Smooth muscle cell (in vitro differentiated cells): ENCODE measurements around the gene TMC8. TPM values are rescaled to one million over a fixed set of nuclear protein-coding genes. Genes with fewer than 3 reads are reported as not detected.
A peak's percentile ranks its signal among the peaks of the same experiment; 100 is the strongest.

Experiments
- DNase-seq: peaks from one replicate; lab custom pipeline; 2025; ENCODE audit not compliant: unreplicated experiment; lab: John Stamatoyannopoulos, UW
- H2AFZ ChIP-seq: fragments of 200-600 bp; sonication (generic); 2 replicates; pipeline ENCODE4 v1.6.0; 2016; ENCODE audit warnings: antibody characterized with exemption, low read depth, mild to moderate bottlenecking
- H3F3A ChIP-seq: fragments of 200-600 bp; sonication (generic); 2 replicates; pipeline ENCODE4 v1.6.0; 2017; ENCODE audit warnings: antibody characterized with exemption, low read depth
- H3K27ac ChIP-seq: fragments of 200-600 bp; sonication (generic); 2 replicates; pipeline ENCODE4 v1.5.1; 2016; ENCODE audit warnings: low read depth, mild to moderate bottlenecking
- H3K27me3 ChIP-seq: fragments of 200-600 bp; sonication (generic); 2 replicates; pipeline ENCODE4 v1.6.1; 2016; ENCODE audit warnings: low read depth, mild to moderate bottlenecking
- H3K36me3 ChIP-seq: fragments of 200-600 bp; sonication (generic); 2 replicates; pipeline ENCODE4 v1.5.1; 2016; ENCODE audit warnings: low read depth
- H3K4me1 ChIP-seq: fragments of 200-600 bp; sonication (generic); 2 replicates; pipeline ENCODE4 v1.5.1; 2016; ENCODE audit warnings: low read depth
- H3K4me2 ChIP-seq: fragments of 200-600 bp; sonication (generic); 2 replicates; pipeline ENCODE4 v1.6.0; 2016; ENCODE audit warnings: mild to moderate bottlenecking
- H3K4me3 ChIP-seq: fragments of 200-600 bp; sonication (generic); 2 replicates; pipeline ENCODE4 v1.5.1; 2016; ENCODE audit warnings: mild to moderate bottlenecking
- H3K79me2 ChIP-seq: fragments of 200-600 bp; sonication (generic); 2 replicates; pipeline ENCODE4 v1.6.0; 2016; ENCODE audit warnings: low read depth, mild to moderate bottlenecking
- H3K9ac ChIP-seq: fragments of 200-600 bp; sonication (generic); 2 replicates; pipeline ENCODE4 v1.6.0; 2016; ENCODE audit warnings: low read depth
- H3K9me3 ChIP-seq: fragments of 200-600 bp; sonication (generic); replicated peaks from 2 replicates; pipeline ENCODE4 v1.5.1; 2016; ENCODE audit warnings: low read depth
- H4K20me1 ChIP-seq: fragments of 200-600 bp; sonication (generic); 2 replicates; pipeline ENCODE4 v1.6.0; 2016; ENCODE audit warnings: low read depth
- CTCF ChIP-seq: fragments of 200-600 bp; sonication (generic); IDR thresholded peaks from 2 replicates; pipeline ENCODE4 v1.5.1; 2017; ENCODE audit warnings: borderline replicate concordance, mild to moderate bottlenecking, antibody characterized with exemption; ENCODE audit not compliant: insufficient read depth, poor library complexity, severe bottlenecking
- WGBS: methylation state at CpG from one replicate; pipeline ENCODE4 v1.1.7; 2016; ENCODE audit warnings: low lambda C conversion rate; 5-methylcytosine and 5-hydroxymethylcytosine counted together
- polyA plus RNA-seq: library from polyadenylated mRNA; unstranded; fragments of >200 nt; fragmentation: Nextera tagmentation; extraction: Ambion mirVana; gene quantifications from 2 replicates; pipeline ENCODE4 v1.2.1, GENCODE V29; 2016
- total RNA-seq: library from RNA; depleted of rRNA; stranded (reverse); fragments of >200 nt; gene quantifications from 2 replicates; pipeline ENCODE4 v1.2.3, GENCODE V29; 2014

TMC8 gene
- total and polyA plus RNA-seq, 2 experiments from 2014 or later: 0.27 to 0.38 TPM

- Histone ChIP-seq H3K36me3 (no peaks in the 10 kb centered on the region), H3K27ac (no peak overlapping the region), H2AFZ (no peak overlapping the region), H3K4me2 (no peak overlapping the region), H3K27me3 (no peaks in the 10 kb centered on the region), H3K4me3 (no peak overlapping the region), H3F3A (no peaks in the 10 kb centered on the region), H3K9ac (no peak overlapping the region), H3K79me2 (no peaks in the 10 kb centered on the region), H3K4me1 (no peaks in the 10 kb centered on the region), H4K20me1 (no peaks in the 10 kb centered on the region), H3K9me3 (no peaks in the 10 kb centered on the region)
- TF ChIP-seq CTCF: no peak
- 96% methylated on average over 19 of the region's 19 CpGs for WGBS
- no peak for DNase-seq
Observed at GRCh38 chr17:78111016-78111726, 19.4 kb upstream of the TMC8 start.

GRCh38 chr17:78111727-78112517 lies 18.6 kb upstream of the TMC8 start:
- H3K4me3 ChIP-seq: no peak overlapping the region
- no peak for DNase-seq
- no peak for TF ChIP-seq CTCF
- 97% methylated on average over 28 of the region's 28 CpGs for WGBS
- H2AFZ ChIP-seq: no peak overlapping the region
- no peaks in the 10 kb centered on the region for H3K9me3 ChIP-seq
- H3F3A ChIP-seq: no peaks in the 10 kb centered on the region
- H3K36me3 ChIP-seq: no peaks in the 10 kb centered on the region
- H3K27me3 ChIP-seq: no peaks in the 10 kb centered on the region
- no peak overlapping the region for H3K4me2 ChIP-seq
- H4K20me1 ChIP-seq: no peaks in the 10 kb centered on the region
- no peak overlapping the region for H3K27ac ChIP-seq
- no peak overlapping the region for H3K9ac ChIP-seq
- H3K79me2 ChIP-seq: no peaks in the 10 kb centered on the region
- H3K4me1 ChIP-seq: no peaks in the 10 kb centered on the region

GRCh38 chr17:78112518-78113471 lies 17.8 kb upstream of the TMC8 start:
- no peaks in the 10 kb centered on the region for H4K20me1 ChIP-seq
- H3K9me3 ChIP-seq: no peaks in the 10 kb centered on the region
- H2AFZ ChIP-seq: no peak overlapping the region
- no peak overlapping the region for H3K4me3 ChIP-seq
- H3K79me2 ChIP-seq: no peaks in the 10 kb centered on the region
- WGBS: 67% methylated on average over 33 of the region's 33 CpGs
- no peaks in the 10 kb centered on the region for H3K4me1 ChIP-seq
- no peaks in the 10 kb centered on the region for H3K27me3 ChIP-seq
- no peak overlapping the region for H3K4me2 ChIP-seq
- no peak overlapping the region for H3K9ac ChIP-seq
- H3F3A ChIP-seq: no peaks in the 10 kb centered on the region
- peak; percentile 98 for TF ChIP-seq CTCF
- no peaks in the 10 kb centered on the region for H3K36me3 ChIP-seq
- no peak overlapping the region for H3K27ac ChIP-seq
- DNase-seq: peak; percentile 30
